HG03280 (cell line): ENCODE data around the gene SPOCD1.

Experiments used
- ATAC-seq: cut with Tn5 transposase; IDR thresholded peaks from one replicate; pipeline ENCODE4 v1.9.1; 2021; ENCODE audit warnings: mild to moderate bottlenecking, moderate library complexity; ENCODE audit not compliant: unreplicated experiment

SPOCD1 gene

DNA sequence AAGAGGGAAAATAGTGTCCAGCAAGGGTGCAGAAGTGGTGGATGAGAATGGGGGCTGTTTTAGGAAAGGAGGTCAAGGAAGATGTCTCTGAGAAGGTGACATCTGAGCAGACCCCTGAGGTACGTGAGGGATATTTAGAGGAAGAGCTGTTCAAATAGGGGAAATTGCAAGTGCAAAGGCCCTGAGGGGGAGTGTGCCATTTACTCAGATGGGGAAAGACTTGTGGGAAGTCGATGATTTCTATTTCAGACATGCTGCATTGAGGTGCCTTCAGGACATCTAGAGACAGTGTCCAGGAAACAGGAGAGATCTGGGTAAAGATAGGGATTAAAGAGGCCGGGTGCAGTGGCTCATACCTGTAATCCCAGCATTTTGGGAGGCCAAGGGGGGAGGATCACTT lies 41.3 kb downstream of the SPOCD1 start:
- ATAC-seq = no peak

DNA sequence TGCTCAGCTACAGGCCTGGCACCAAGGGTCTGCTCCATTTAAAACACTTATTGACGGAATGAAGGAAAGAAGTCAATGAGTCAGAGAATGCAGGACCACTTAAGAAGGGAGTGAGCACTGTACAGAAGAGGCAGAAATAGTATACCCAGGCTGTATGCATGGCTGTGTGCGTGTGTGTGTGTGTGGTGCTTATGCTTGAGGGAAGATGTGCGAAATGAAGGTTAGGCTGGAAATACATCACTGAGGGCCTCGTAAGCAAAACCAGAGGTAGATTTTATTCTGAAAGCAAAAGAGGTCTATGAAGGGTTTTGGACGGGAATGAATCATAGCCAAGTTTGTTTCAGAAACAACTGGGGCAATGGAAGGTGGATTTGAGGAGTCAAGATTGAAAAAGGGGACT lies 42.0 kb downstream of the SPOCD1 start:
- ATAC-seq = no peak

DNA sequence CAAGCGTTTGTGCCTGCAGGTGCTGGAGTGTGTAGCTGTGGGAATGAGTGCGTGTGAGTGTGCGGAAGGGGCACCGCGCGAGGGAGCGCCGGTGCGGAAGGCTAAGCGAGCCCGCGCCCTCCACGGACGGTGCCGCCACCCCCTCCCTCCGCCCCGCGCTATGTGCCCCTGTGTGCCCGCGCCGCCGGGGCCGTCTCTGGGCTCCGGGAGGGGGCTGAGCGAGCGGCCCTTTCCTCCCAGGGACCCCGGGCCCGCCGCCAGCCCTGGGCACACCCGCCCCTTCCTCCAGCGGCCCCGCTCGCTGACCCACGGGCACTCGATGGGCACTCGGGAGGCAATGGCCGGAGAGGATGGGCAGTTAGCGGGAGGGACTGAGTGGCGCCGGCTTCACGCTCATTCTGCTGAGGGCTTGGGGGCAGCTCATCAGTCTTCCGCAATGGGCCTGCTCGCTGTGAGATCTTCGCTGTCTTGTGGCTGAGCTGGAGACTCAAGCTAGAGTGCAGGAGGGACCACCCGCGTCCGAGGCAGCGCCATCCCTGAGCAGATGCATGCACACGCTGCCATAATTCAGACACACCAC lies 43.1 kb downstream of the SPOCD1 start:
- no peak for ATAC-seq

DNA sequence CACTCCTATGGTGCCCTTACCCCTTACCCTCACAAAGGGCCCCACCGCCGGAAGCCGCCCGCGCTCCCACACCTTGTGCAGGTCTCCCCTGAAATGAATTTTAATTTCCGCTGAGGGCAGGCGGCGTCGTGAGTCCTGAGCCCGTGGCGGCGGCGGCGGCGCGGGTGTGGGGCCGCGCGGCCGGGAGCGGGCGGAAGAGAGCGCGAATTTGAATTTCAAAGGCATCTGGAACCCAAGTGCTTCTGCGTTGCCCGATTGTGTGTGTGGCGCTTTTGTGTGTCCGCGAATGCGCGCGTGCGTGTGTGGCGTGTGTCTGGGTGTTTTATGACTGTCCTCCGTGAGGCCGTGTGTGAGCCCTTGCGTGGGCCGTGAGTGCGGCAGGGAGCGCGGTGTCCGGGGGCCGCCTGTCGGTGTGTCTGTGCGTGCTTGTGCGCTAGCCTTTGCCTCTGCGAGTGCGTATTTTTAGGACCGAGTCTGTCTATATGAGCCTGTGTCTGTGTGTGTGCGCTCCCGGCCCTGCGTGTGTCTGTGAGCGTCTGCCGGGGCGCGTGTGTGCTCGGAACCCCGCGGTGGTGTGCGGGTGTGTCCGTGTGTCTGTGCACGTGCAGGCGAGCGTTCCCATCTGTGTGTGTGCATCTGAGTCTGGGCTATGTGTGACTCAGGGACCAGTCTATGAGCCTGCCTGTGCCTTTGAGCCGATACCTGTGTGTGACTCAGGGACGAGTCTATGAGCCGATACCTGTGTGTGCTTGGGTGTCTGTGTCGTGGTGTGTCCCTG lies 43.7 kb downstream of the SPOCD1 start:
- no peak for ATAC-seq

DNA sequence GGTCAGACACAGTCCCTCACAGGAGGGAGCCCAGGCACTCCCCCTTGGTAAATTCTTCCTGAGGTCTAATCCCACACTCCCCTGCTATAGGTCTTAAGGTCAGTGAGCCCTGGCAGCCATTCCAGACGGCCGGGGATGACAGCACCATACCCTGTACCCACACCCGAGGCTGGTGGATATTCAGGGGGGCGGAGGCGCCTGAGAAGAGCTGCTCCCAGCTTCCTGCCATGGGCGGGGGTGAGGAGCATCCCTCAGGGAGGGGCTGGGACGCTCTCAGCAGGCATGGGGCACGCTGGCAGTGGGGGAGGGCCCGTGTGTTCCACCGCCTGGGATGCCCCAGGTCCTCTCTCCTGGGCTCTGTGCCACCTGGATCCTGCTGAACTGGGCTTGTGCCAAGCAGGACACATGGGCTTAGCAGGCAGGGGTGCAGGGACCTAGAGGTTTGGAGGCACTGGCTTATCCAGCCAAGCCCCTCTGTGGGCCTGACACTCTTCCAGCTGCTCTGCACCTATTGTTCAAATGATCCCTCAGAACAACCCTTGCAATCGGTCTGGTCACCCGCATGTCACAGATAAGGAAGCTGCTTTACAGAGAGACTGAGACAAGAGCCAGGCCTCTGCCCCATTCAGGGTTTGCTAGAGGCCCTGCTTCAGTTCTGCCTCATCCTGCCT lies 46.0 kb downstream of the SPOCD1 start:
- no peak for ATAC-seq

DNA sequence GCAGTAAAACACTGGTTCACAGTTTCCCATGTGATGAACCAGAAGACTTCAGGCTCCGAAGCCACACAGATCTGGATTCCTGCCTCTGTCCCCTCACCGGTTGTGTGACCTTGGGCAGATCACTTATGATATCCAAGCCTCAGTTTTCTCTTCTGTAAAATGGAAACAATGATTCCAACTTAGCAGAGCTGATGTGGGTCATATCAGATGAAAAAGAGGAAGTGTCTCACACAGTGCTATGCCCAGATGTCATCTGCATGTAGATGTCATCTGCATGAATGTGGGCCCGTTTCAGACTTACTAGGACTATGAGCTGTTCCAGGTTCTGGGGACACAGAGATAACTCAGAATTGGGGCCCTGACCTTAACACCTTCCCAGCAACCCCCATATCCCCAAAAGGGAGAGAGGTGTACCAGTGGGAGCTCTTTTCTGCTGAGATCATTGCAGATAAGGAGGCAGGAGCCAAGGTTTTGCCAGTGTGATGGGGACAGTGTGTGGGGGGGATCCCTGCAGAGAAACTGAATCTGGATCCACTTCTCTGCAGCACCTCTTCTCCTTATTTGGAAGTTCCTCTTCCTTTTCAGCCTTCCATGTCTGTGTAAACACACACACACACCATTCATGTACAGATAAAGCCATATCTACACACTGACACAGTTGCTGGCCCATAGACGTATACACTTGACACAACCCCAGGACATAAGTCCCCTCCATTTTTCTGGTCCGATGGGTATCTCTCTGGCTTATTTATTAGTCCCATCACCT lies 46.7 kb downstream of the SPOCD1 start:
- peak; percentile 54 for ATAC-seq

DNA sequence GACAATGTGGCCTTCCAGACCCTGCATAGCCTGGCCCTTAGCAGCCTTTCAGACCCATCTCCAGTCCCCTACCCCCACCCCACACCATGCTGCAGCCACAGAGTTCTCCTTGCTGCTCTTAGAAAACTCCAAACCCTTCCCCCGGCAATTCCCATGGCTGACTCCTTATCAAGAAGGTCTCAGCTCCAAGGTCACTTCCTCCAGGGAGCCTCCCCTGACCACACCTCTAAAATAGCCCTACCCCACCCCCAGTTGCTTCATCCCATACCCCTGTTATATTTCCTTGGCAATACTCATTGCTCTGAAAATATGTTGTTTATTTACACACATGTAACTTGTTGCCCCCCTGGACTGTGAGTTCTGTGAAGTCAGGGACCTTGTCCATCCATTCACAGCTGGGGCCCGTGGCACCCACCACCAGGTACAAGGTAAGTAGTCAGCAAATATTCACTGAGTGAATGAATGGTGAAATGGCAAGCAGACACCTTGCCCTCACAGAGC lies 47.4 kb downstream of the SPOCD1 start:
- ATAC-seq = no peak

DNA sequence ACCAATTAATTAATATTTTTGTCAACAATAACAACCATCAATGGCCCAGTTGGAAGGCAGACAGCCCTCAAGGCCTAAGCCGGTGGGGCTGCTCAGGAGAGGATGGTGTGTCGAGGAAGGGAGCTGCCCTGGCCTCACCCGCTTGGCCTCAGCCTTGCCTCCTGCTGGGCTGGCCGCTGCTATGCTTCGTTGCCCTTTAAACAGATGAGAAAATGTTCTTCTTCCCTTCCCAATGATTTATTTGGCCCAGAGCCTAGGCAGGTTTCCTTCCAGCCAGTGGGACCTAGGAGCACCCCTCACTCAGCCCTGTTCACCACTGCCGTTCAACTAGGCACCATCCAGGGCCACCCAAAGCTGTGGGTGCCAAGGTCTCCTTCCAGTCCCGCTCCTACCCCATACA lies 48.6 kb downstream of the SPOCD1 start:
- ATAC-seq = no peak

DNA sequence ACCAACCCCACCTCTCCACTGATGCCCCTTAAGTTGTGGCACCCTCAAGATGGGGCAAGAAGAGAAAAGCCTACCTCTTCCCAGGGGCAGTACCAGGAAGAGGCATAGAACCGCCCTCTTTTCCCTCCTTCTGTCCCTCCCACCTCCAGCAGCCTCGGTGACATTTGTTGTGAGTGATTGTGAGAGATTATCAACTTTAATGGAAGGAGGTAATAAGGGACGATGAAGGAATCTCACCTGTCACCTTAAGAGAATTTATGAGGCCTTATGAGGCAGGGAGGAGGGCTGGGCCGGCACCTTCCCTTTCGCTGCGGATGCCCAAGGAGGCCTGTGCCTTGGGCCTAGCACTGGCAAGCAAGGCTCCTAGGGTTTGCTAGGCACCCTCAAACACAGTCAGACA lies 50.3 kb downstream of the SPOCD1 start:
- ATAC-seq = no peak

DNA sequence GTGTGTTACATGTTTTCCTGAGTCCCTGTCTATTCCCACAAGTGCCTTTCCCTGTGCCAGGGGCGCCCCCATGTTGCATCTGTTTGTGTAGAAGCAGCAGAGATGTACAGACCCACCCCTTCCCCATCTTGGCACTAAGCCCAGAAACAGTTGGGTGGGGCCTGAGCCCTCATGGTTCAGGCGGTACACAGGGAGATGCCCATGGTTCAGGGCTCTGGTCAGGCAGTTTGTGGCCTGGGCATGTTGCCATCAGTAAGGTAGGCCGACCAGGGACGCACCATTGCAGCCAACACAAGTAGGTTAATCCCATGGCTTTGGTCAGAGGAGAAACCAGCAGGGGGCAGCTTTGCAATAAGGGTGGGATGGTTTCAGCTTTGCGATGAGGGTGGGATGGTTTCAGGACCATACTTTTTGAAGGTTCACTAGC lies 50.8 kb downstream of the SPOCD1 start:
- ATAC-seq = no peak

DNA sequence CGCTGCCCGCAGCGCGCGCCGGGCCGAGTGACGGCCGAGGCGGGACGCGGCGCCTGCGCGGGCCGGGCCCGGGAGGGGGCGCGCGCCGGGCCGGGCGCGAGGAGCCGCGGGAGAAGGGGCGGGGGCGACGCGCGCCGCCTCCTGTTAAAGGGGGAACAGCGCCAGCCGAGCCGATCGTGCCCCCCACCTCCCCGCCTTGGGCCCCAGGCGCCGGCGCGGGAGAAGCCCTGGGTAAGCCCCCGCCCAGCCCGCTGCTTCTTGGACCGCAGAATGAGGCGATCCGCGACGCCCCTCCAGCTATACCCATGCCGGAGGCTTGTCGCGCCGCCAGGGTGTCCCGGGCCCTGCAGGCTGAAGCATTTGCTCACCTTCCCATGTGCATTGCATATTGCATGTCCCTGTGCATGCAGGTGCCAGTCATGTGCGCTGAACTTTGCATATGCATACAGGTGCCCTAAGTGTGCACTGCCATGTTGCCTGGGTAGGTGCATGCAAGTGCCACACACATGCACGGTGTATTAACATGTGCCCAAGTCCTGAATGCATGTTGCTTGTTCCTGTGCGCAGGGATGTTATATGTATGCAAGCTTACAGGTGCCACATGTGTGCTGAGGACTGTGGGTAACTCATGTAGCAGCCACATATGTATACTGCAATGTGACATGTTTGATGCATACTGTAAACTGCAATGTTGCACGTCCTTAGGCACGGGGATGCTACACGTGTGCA lies 51.3 kb downstream of the SPOCD1 start, which contains the start of gene ADGRB2:
Gene ADGRB2, minus strand, starts transcription at position 29 of the 729 bp plus-strand sequence. CDS start 7,119 bp downstream, outside the sequence.
- ATAC-seq = no peak

DNA sequence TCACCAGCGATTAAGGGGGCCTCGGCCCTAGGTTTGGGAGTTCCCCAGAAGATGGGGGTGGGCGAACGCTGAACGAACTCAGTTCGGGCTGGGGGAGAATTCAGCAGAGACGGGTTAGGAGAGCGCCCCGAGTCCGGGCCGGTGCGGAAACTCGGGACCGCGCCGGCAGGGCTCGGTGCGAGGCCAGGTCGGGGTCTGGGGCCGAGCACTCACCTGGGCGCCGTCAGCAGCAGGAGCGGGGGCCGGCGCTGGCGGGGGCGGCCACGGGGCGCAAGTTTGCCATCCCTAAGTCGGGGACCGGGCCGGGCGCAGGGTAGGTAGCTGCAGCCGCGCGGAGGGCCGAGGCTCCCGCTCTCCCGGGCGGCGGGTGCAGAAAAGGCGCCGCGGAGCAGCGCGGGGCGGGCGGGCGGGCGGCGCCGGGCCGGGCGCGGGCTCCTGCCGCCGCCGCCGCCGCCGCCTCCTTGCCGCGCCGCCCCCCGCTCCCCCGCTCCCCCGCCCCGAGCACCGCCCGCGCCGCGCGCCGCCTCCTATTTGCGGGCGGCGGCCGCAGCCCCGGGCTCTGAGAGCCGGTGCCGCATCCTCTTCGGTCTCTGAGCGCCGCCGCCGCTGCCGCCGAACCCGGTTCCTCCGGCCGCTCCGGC lies 52.0 kb downstream of the SPOCD1 start:
- ATAC-seq = no peak

DNA sequence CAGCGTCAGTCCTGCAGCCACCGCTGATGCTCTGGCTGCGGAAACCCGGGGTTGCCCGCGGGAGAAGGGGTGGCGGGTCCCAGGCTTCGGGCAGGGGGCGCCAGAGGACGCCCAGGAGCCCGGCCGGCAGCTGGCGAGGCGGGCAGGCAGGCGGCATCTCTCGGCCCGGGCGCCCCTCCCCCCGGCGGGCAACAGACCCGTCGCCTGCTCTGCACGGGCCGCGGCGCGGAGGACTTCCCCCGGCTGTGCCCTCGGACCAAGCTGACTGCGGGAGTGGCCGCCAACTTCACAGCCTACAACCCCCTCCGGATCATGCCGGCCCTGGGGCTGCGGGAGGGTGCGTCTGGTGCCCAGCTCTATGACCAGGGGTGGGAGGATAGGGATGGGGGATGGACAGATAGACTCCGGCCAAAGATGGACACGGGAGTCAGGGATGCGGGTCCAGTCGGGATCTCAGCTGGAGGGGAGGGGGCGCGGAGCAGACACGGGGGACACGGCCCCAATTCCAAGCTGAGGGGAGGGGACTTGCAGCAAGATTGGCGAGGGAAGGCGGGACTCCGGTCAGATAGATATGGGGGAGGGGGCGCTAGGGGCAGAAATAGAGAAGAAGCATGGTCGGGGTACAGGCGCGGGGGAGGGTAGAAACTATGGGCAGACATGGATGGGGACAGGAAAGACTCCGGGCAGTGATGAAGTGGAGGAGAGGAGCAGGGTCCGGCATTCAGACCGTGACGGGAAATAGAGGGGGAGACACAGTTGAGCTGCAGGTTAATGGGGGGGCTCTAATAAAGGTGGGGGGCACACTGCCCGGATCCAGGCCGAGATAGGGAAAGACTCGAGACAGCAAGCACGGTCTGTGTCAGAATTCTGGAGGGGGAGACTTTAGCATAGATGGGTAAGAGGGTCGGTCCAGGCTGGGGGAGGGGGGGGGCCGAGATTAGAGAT lies 52.8 kb downstream of the SPOCD1 start:
- ATAC-seq = no peak

DNA sequence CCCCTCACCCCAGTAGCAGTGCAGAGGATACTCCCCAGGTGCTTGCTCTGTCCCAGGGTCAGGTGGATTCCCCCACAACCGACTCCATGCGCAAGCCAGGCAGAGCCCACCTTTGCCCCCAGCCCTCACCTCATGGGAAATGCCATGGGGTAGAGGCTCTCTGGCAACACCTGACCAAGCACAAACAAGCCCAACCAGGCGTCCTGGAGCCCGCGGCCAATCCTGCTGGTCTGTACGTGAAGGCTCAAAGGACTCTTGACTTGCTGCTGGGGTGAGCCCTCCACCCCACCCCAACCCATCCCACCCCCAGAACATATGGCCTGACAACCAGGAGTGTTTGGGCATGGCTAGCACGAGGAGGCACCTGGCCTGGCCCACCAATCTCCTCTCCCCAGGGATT lies 53.5 kb downstream of the SPOCD1 start:
- no peak for ATAC-seq

DNA sequence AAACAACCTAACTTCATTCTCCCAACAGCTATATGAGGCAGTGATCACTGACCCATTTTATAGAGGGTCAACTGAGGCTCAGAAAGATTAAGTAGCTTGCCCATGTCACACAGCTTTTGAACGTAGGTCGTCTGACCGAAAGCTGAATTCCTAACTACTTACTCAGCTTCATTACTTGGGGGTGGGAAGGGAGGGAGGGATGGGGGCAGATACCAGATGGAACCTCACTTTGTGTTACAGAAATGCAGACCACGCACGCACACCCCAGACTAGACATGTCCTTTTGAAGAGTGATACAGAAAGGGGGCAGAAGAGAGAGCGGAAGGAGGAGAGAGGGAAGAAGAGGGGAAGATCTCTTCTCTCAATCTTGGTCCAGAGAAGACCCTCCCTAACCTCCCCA lies 53.9 kb downstream of the SPOCD1 start:
- ATAC-seq = no peak

DNA sequence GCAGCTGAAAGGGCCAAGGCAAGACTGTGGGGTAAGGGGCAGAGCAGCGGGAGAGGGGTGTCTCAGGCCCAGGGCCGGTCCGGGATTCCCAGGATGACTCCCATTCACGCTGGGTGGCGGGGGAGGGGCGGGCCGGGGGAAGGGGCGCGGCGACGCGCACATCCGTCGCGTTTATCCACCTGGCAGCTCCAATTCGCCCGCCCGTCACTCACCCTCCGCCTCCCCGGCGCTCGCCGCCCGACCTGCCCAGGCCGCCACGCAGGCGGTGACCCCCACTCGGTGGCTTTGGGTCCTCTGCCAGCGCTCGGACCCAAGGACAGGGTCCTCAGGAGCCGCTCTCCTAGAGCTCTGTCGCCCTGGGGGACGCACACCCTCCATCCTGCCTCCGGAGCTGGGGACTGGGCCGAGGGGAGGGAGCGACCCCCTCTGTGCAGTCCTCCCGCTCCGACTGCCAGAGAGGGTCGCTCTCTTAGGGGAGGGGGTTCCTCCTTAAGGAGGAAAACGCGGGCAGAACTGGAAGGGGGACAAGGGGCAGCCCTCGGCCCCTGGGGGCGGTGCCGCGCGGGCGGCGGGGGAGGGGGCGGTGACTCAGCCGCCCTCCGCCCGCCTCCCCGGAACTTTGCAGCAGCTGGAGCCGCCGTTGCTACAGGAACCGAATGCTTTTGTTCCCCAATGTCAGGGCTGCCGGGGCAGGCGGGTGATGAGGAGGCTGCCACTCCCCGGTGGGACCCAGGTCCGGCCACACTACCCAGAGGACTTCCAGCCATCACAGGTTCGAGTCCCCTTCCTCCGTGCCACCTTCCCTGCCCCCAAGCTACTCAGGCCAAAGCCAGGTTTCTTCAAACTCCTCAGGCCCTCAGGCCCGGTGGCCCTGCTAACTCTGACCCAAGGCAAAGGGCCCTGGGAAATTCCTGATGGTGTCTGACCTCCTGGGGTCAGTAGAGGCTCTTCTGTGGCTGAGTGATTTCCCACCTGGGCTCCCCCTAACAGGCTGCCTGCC lies 55.1 kb downstream of the SPOCD1 start:
- no peak for ATAC-seq

DNA sequence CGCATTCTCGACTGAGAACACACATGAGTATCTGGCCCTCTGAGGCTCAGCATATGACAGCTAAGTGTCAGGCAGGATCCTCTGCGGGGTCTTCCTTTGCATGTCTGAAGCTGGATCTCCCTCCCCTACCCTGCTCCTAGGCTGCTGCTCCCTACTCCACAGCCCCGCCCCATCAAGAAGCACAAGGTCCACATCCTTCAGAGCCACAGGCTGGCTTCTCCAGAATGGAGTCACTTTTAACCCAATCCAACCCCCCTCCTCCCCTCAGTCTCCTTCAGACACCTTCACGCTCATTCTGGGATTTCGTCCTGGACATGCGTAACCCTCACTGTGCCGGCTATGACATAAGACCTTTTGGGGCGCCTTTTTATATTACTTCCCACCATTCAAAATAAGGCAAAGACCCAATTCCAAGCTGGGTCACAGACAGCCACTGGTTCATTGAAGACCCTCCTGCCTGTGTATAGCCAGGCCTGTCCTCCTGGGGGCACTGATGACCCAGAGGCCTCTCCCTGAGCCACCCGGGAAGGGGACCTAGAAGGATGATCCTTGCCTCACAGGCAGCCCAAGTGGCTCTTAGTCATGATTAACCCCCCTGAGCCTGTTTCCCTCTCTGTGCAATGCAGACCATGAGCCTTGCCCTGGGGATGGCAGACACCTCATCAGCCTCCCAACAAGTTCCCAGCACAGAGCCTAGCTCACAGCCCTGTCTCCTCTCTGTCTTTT lies 56.4 kb downstream of the SPOCD1 start:
- ATAC-seq = no peak
